HTERT RPE-1 (cell line): Measurements from ENCODE around the gene ADM2.
"Not testable (repeated sequence)": the region's sequence is repeated elsewhere in the genome, so short reads cannot be mapped to it uniquely, and the experiment has no call there.

Source experiments
- in situ Hi-C: fragments of 300-500 bp; cut with MboI; formaldehyde crosslinking; loops from 4 replicates; pipeline ENCODE4 v1.14.3; 2020; ENCODE audit warnings: low sequenced_read_pairs

ADM2 gene

GRCh38 chr22:50481440-50482106, at the start of gene ADM2:
Gene ADM2, plus strand, starts transcription at chr22:50481543. Its CDS starts 305 bp downstream, at chr22:50481848.
- in situ Hi-C loops: no loop called here

GRCh38 chr22:50432131-50432876, 49.0 kb upstream of the ADM2 start:
- in situ Hi-C loops: no loop called here

GRCh38 chr22:50432877-50433510, 48.3 kb upstream of the ADM2 start:
- in situ Hi-C loops: not testable (repeated sequence)

GRCh38 chr22:50434849-50435248, 46.5 kb upstream of the ADM2 start:
- in situ Hi-C loops: no loop called here

GRCh38 chr22:50435291-50436014, 45.9 kb upstream of the ADM2 start:
- in situ Hi-C loops: no loop called here

GRCh38 chr22:50436015-50436830, 45.1 kb upstream of the ADM2 start:
- in situ Hi-C loops: no loop called here

- in situ Hi-C loops: no loop called here
These were observed 44.5 kb upstream of the ADM2 start for GRCh38 chr22:50436841-50437341.

GRCh38 chr22:50437511-50438304, 43.6 kb upstream of the ADM2 start:
- in situ Hi-C loops: no loop called here

GRCh38 chr22:50438305-50439275, 42.8 kb upstream of the ADM2 start:
- in situ Hi-C loops: no loop called here

GRCh38 chr22:50439314-50439870, 42.0 kb upstream of the ADM2 start:
- in situ Hi-C loops: no loop called here

- in situ Hi-C loops: no loop called here
These were observed 41.4 kb upstream of the ADM2 start for GRCh38 chr22:50439871-50440331.

GRCh38 chr22:50440544-50441249, 40.6 kb upstream of the ADM2 start:
- in situ Hi-C loops: no loop called here

- in situ Hi-C loops: no loop called here
These were observed 39.8 kb upstream of the ADM2 start for GRCh38 chr22:50441428-50441993.

- in situ Hi-C loops: no loop called here
These were observed 38.1 kb upstream of the ADM2 start for GRCh38 chr22:50443197-50443596.

GRCh38 chr22:50443801-50444625, 37.3 kb upstream of the ADM2 start:
- in situ Hi-C loops: no loop called here

GRCh38 chr22:50444663-50445062, 36.7 kb upstream of the ADM2 start:
- in situ Hi-C loops: no loop called here
